ENCODE data around the gene STK24. TPM values are rescaled to one million over a fixed set of nuclear protein-coding genes. Genes with fewer than 3 reads are reported as not detected.

Gene STK24
- total and polyA plus RNA-seq, 7 donors = 27.2 to 58.1 (median 34.3) TPM

DNA sequence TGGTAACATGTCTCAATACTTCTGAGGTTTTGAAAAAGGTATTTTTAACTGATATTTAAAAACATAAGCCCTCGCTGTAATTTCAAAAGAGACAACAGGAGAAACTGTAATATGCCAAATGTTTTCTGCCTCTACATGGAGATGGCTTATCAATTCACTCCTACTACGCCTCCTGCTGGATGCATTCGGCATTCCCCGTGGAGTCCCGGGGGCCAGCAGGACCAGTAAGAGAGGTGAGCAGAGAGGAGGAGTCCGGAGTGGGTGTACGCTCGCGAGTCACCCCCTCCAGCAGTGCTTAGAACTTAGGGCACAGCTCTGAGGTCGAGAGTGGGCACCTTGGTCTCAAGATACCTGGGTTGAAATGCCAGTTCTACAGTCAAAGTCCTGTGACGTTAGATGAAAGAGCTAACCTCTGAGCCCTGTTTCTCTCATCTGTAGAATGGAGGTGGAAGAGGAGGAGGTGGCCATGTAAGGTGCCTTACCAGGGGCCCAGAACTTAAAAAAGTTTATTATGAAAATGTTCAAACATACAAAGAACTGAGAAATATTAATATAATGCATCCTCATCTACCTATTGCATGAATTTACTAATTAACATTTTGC, 110.2 kb downstream of the STK24 start:
- TF ChIP-seq, protein P1, sequence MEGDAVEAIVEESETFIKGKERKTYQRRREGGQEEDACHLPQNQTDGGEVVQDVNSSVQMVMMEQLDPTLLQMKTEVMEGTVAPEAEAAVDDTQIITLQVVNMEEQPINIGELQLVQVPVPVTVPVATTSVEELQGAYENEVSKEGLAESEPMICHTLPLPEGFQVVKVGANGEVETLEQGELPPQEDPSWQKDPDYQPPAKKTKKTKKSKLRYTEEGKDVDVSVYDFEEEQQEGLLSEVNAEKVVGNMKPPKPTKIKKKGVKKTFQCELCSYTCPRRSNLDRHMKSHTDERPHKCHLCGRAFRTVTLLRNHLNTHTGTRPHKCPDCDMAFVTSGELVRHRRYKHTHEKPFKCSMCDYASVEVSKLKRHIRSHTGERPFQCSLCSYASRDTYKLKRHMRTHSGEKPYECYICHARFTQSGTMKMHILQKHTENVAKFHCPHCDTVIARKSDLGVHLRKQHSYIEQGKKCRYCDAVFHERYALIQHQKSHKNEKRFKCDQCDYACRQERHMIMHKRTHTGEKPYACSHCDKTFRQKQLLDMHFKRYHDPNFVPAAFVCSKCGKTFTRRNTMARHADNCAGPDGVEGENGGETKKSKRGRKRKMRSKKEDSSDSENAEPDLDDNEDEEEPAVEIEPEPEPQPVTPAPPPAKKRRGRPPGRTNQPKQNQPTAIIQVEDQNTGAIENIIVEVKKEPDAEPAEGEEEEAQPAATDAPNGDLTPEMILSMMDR (IDR thresholded peaks at IDR 0.05) = peak; percentile 48
- H3K36me3 ChIP-seq (ENCODE audit: insufficient read depth in 1 of 2, low read depth in 1 of 2) = peaks cover 0 to 42% of the 10 kb centered on the region in 2 donors
- H3K4me1 ChIP-seq = peaks cover 21% of the 10 kb centered on the region
- no peak overlapping the region for H3K4me3 ChIP-seq
- no peaks in the 10 kb centered on the region for H3K9me3 ChIP-seq
- DNase-seq (peak in 1 of 2 donors; percentile 53), ATAC-seq (no peak)
- no peak overlapping the region for H3K27ac ChIP-seq
- whole genome bisulfite sequencing, 3 donors = 62 to 75% (median 74%) methylated on average over 11 of the region's 11 CpGs
- H3K27me3 ChIP-seq (ENCODE audit: insufficient read depth in 3 of 3, low read length in 2 of 3) = no peaks in the 10 kb centered on the region
- intact Hi-C loops (cut with DNase I) = loop anchor here in 1 of 2 donors (5.0 kb wide), 1 partner anchor 186 kb away; no protein-coding TSS in a partner anchor

DNA sequence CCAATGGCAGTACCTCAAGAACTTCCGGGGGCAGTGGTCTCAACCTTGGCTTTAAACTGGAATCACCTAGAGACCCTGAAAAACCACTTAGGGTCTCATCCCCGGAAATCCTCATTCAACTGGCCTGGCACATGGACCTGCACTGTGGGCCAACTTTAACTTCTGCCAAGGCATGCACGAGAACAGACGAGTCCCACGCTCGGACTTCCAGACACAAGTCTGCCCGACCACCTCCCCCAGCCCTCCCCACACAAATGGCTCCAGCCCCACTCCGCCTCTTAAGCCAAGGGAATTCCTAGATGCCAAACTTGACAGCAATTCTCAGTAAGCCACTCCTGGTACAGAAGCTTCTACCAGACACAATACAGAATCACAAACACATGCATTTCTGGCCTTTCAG, 114.0 kb downstream of the STK24 start:
- DNase-seq = no peak
- H3K27me3 ChIP-seq (ENCODE audit: insufficient read depth in 3 of 3, low read length in 2 of 3) = no peaks in the 10 kb centered on the region
- no peak overlapping the region for H3K27ac ChIP-seq
- ATAC-seq = no peak
- H3K36me3 ChIP-seq (ENCODE audit: insufficient read depth in 1 of 2, low read depth in 1 of 2) = peaks cover 0 to 69% of the 10 kb centered on the region in 2 donors
- H3K9me3 ChIP-seq = no peaks in the 10 kb centered on the region
- intact Hi-C loops (cut with DNase I) = no loop called here
- 32 to 42% (median 34%) methylated on average over 8 of the region's 8 CpGs for WGBS, 3 donors
- no peak overlapping the region for H3K4me3 ChIP-seq
- TF ChIP-seq, protein P1 (IDR thresholded peaks at IDR 0.05) = no peak
- H3K4me1 ChIP-seq = peaks cover 10% of the 10 kb centered on the region

DNA sequence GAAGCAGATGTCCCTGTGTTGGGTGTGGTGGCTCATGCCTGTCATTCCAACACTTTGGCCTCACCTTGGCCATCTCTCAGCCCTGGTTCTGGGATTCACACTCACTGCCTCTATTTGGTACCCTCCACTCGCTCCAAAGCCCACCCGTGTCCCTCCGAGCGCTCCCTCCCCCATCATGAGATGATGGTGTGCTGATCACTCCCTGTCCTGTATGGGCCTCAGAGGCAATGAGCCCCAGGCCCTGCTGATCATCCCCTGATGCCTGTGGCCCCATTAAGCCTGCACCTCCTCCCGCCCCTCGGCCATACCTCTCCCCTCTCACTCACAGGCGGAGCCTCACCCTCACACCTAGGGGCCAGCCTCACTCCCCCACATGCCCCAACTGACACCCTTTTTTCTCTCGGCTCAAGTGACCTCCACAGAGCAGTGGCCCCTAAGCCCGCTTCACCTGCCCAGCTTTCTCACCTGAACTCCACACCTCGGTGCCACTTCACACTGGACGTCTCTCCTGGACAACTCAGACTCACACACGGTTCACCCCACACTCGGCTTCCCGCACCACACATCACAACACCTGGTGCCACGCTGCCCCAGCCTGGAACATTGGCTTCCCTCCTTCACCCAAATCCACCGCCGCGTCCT, 114.5 kb downstream of the STK24 start:
- no peaks in the 10 kb centered on the region for H3K9me3 ChIP-seq
- peaks cover 10% of the 10 kb centered on the region for H3K4me1 ChIP-seq
- intact Hi-C loops (cut with DNase I) = no loop called here
- DNase-seq (no peak), ATAC-seq (peak in 2 of 4 donors; percentile 11 to 14)
- WGBS, 3 donors = 71 to 88% (median 79%) methylated on average over 18 of the region's 18 CpGs
- TF ChIP-seq, protein P1 (IDR thresholded peaks at IDR 0.05) = no peak
- no peaks in the 10 kb centered on the region for H3K27me3 ChIP-seq (ENCODE audit: insufficient read depth in 3 of 3, low read length in 2 of 3)
- no peak overlapping the region for H3K4me3 ChIP-seq
- peaks cover 0 to 74% of the 10 kb centered on the region in 2 donors for H3K36me3 ChIP-seq (ENCODE audit: insufficient read depth in 1 of 2, low read depth in 1 of 2)
- H3K27ac ChIP-seq = no peak overlapping the region

DNA sequence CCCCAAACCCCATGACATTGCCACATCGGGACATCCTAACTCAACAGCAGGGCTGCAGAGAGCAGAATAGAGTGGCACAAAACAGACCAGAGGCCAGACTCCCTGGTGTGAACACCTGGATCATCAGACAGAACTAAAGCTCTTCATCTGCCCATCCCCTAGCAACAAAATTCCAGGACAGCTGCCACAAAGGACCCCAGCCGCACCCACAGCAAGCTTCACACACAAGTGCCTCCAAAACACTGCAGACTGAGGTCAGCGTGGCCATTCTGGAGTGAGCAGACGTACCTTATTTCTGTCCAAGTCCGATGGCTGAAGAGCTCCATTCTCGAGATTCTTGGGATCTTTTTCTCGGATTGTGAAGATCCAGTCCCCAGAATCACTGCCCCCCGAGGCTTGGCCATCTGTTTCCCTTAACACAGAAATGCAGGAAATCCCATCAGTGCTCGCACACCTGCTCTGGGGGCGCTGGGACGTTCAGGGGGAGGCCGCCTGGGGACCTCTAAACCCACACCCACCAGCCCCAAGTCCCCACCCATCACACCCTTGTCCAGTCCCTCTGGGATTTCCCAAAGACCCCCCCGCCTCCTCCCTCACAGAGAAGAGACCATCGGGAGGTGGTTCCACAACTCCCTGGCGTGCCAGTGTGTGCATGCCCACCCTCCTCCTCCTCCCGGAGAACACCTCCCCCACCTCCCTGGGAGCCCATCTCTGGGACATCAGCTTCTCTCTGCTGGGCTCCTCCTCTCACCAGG, 115.2 kb downstream of the STK24 start:
- no peaks in the 10 kb centered on the region for H3K9me3 ChIP-seq
- peaks cover 10% of the 10 kb centered on the region for H3K4me1 ChIP-seq
- H3K36me3 ChIP-seq (ENCODE audit: insufficient read depth in 1 of 2, low read depth in 1 of 2) = peaks cover 0 to 81% of the 10 kb centered on the region in 2 donors
- DNase-seq (no peak), ATAC-seq (no peak)
- intact Hi-C loops (cut with DNase I) = no loop called here
- WGBS, 3 donors = 70 to 73% (median 73%) methylated on average over 16 of the region's 16 CpGs
- no peak overlapping the region for H3K4me3 ChIP-seq
- TF ChIP-seq, protein P1 (IDR thresholded peaks at IDR 0.05) = no peak
- no peaks in the 10 kb centered on the region for H3K27me3 ChIP-seq (ENCODE audit: insufficient read depth in 3 of 3, low read length in 2 of 3)
- no peak overlapping the region for H3K27ac ChIP-seq
